Parathyroid adenoma (tissue), 2 donors: ENCODE measurements around the gene EXOC6.
A peak's percentile ranks its signal among the peaks of the same experiment; 100 is the strongest.

Experiments
- H2AFZ ChIP-seq: fragments of 300-600 bp; sonication (generic); one replicate; pipeline ENCODE4 v1.7.0; 2017; ENCODE audit warnings: antibody characterized with exemption, mild to moderate bottlenecking
- H3K27ac ChIP-seq: fragments of 300-600 bp; sonication (generic); one replicate; pipeline ENCODE4 v1.7.0; 2017
- H3K27me3 ChIP-seq: fragments of 300-600 bp; sonication (generic); one replicate; pipeline ENCODE4 v1.7.0; 2017; ENCODE audit warnings: low read length; ENCODE audit not compliant: control insufficient read depth, insufficient read depth
- H3K36me3 ChIP-seq: fragments of 300-600 bp; sonication (generic); one replicate; pipeline ENCODE4 v1.7.0; 2017; ENCODE audit warnings: low read length; ENCODE audit not compliant: control insufficient read depth, insufficient read depth
- H3K4me1 ChIP-seq: fragments of 300-600 bp; sonication (generic); one replicate; pipeline ENCODE4 v1.7.0; 2017; ENCODE audit warnings: control low read depth
- H3K4me2 ChIP-seq: fragments of 300-600 bp; sonication (generic); one replicate; pipeline ENCODE4 v1.7.0; 2017; ENCODE audit warnings: low read length
- H3K4me3 ChIP-seq: fragments of 300-600 bp; sonication (generic); one replicate; pipeline ENCODE4 v1.7.0; 2017; ENCODE audit warnings: low read depth, low read length
- H3K79me2 ChIP-seq: fragments of 300-600 bp; sonication (generic); one replicate; pipeline ENCODE4 v1.7.0; 2017; ENCODE audit warnings: control low read depth
- H3K9ac ChIP-seq: fragments of 300-600 bp; sonication (generic); one replicate; pipeline ENCODE4 v1.7.0; 2017; ENCODE audit warnings: mild to moderate bottlenecking
- H3K9me3 ChIP-seq: fragments of 300-600 bp; sonication (generic); one replicate; pipeline ENCODE4 v1.7.0; 2017; ENCODE audit warnings: low read length; ENCODE audit not compliant: control insufficient read depth
- CTCF ChIP-seq: fragments of 300-600 bp; sonication (generic); IDR thresholded peaks from one replicate; pipeline ENCODE4 v1.7.0; 2017; ENCODE audit warnings: antibody characterized with exemption, mild to moderate bottlenecking
- donor health status: primary hyperparathyroidism.

The EXOC6 gene

DNA sequence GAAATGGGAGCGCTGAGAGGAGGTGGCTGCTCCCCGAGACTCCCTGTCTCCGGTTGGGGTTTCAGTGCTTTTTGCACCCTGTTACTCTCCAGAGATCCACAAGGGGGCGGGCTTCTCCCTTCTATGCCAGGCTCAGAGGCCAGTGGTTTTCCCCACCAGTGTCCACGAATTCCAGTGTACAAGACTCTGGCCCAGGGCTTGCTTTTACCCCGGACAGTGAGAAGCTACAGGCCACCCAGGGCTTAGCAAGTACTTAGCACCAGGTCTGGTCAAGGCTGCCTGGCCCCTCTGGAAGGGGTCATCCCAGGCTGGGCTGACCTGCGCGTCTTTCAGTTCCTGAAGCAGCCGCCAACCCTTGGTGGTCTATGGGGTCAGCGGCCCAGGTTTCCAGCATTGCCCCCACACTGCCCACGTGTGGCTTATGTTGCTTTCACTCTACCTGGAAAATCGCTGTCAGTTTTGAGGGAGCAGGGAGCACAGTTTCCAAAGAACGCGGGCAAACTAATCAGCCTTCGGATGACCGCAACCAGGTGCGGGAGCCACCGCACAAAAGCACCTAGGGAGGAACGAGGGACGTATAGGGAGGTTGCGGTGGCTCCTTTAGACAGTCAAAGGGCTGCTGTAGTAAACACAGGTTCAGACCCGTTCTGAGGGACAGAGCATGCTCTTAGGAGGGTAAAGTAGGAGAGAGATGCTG, 232.2 kb downstream of the EXOC6 start:
- Histone ChIP-seq H3K9ac (no peak overlapping the region), H3K4me3 (no peak overlapping the region), H3K27me3 (no peaks in the 10 kb centered on the region)

GRCh38 chr10:93081318-93081717, 233.0 kb downstream of the EXOC6 start:
- no peaks in the 10 kb centered on the region for H3K27me3 ChIP-seq
- H3K9ac ChIP-seq: no peak overlapping the region
- no peak overlapping the region for H3K4me3 ChIP-seq
- H3K4me1 ChIP-seq: no peaks in the 10 kb centered on the region
- H3K36me3 ChIP-seq: no peaks in the 10 kb centered on the region
- H3K79me2 ChIP-seq: no peaks in the 10 kb centered on the region
- H2AFZ ChIP-seq: no peak overlapping the region
- no peak for TF ChIP-seq CTCF
- no peak overlapping the region for H3K4me2 ChIP-seq
- no peaks in the 10 kb centered on the region for H3K9me3 ChIP-seq
- H3K27ac ChIP-seq: no peak overlapping the region

More for the DNA sequence above, 232.2 kb downstream of the EXOC6 start:
- no peak overlapping the region for H3K27ac ChIP-seq
- H3K36me3 ChIP-seq: no peaks in the 10 kb centered on the region
- no peaks in the 10 kb centered on the region for H3K4me1 ChIP-seq
- no peaks in the 10 kb centered on the region for H3K79me2 ChIP-seq
- H3K9me3 ChIP-seq: no peaks in the 10 kb centered on the region
- no peak overlapping the region for H2AFZ ChIP-seq
- H3K4me2 ChIP-seq: no peak overlapping the region
- peak; percentile 66 for TF ChIP-seq CTCF

- Histone ChIP-seq H3K4me1 (no peaks in the 10 kb centered on the region), H3K4me3 (no peak overlapping the region), H3K27ac (no peak overlapping the region), H3K9ac (no peak overlapping the region), H3K79me2 (no peaks in the 10 kb centered on the region), H2AFZ (no peak overlapping the region), H3K9me3 (no peaks in the 10 kb centered on the region), H3K4me2 (no peak overlapping the region), H3K36me3 (no peaks in the 10 kb centered on the region), H3K27me3 (no peaks in the 10 kb centered on the region)
- TF ChIP-seq CTCF: no peak
Measured at GRCh38 chr10:93081834-93082233, 233.5 kb downstream of the EXOC6 start.

DNA sequence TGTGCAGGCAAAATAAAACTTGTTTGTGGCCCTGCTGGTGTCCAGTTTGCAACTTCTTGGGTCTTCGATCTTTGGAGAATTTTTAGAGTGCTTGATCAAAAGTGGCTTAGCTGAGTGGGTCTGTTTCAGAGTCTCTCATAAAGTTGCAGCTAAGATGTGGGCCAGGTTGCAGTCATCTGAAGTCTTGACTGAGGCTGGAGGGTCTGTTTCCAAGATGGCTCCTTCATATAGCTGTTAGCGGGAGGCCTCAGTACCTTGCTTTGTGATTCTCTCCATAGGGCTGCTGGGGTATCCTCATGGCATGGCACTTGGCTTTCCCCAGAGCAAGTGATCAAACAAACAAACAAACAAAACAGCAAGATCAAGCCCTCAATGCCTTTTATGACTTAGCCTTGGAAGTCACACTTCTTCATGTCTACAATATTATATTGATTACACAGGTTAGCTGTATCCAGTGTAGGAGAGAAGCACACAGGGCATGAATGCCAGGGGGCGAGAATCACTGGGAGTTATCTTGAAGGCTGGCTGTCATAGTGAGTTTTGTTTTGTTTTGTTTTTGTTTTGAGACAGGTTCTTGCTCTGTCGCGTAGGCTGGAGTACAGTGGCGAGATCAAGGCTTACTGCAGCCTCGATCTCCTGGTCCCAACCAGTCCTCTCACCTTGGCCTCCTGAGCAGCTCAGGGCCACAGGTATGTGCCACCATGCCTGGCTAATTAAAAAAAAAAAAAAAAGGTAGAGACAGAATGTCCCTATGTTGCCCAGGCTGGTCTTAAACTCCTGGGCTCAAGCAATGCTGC, 235.6 kb downstream of the EXOC6 start:
- H3K79me2 ChIP-seq: no peaks in the 10 kb centered on the region
- H3K36me3 ChIP-seq: no peaks in the 10 kb centered on the region
- no peak overlapping the region for H3K4me2 ChIP-seq
- no peaks in the 10 kb centered on the region for H3K27me3 ChIP-seq
- H2AFZ ChIP-seq: no peak overlapping the region
- no peak overlapping the region for H3K27ac ChIP-seq
- no peaks in the 10 kb centered on the region for H3K4me1 ChIP-seq
- H3K9me3 ChIP-seq: no peaks in the 10 kb centered on the region
- no peak for TF ChIP-seq CTCF
- H3K4me3 ChIP-seq: no peak overlapping the region
- H3K9ac ChIP-seq: no peak overlapping the region
